K562 (cell line): ENCODE data around the gene FBXO48. TPM values are rescaled to one million over a fixed set of nuclear protein-coding genes. Genes with fewer than 3 reads are reported as not detected.

Experiments used
- ARID2 ChIP-seq: fragments of 450-650 bp; IDR thresholded peaks from 2 replicates; pipeline ENCODE4 v1.6.1; 2017; ENCODE audit warnings: antibody characterized with exemption, mild to moderate bottlenecking
- CBFA2T3 ChIP-seq: fragments of 450-650 bp; IDR thresholded peaks from 2 replicates; pipeline ENCODE4 v1.6.1; 2017
- CEBPB ChIP-seq: fragments of 450-650 bp; IDR thresholded peaks from 2 replicates; pipeline ENCODE4 v1.6.1; 2016; ENCODE audit warnings: missing genetic modification characterization, missing compliant biosample characterization
- CREB3 ChIP-seq: fragments of 450-650 bp; conservative IDR thresholded peaks from 2 replicates; pipeline ENCODE4 v1.6.1; 2016; ENCODE audit warnings: missing genetic modification characterization, low read depth, mild to moderate bottlenecking, missing compliant biosample characterization, moderate library complexity
- KLF10 ChIP-seq: fragments of 250-450 bp; sonication (Bioruptor Pico); IDR thresholded peaks from 2 replicates; pipeline ENCODE4 v1.6.1; 2021; ENCODE audit warnings: matching md5 sums
- MTA1 ChIP-seq: fragments of 450-650 bp; IDR thresholded peaks from 2 replicates; pipeline ENCODE4 v1.6.1; 2017; ENCODE audit warnings: borderline replicate concordance
- POLR2A ChIP-seq: fragments of 450-650 bp; conservative IDR thresholded peaks from 2 replicates; pipeline ENCODE4 v1.6.1; 2016
- RBM14 ChIP-seq: fragments of 200-400 bp; formaldehyde crosslinking; IDR thresholded peaks from 2 replicates; pipeline ENCODE4 v1.6.1; 2018; ENCODE audit warnings: low read depth, mild to moderate bottlenecking, low read length, moderate library complexity, borderline replicate concordance; ENCODE audit not compliant: insufficient read depth
- SAFB2 ChIP-seq: fragments of 200-400 bp; formaldehyde crosslinking; IDR thresholded peaks from 2 replicates; pipeline ENCODE4 v1.6.1; 2018; ENCODE audit warnings: borderline replicate concordance, low read length, low read depth, moderate library complexity; ENCODE audit not compliant: severe bottlenecking
- XRCC5 ChIP-seq: fragments of 200-400 bp; formaldehyde crosslinking; IDR thresholded peaks from 2 replicates; pipeline ENCODE4 v1.6.1; 2017; ENCODE audit warnings: low read depth, mild to moderate bottlenecking, low read length
- ZBTB7A ChIP-seq: IDR thresholded peaks from 2 replicates; pipeline ENCODE4 v1.6.1; 2011; ENCODE audit warnings: low read depth, mild to moderate bottlenecking, low read length, moderate library complexity, borderline replicate concordance; ENCODE audit not compliant: control insufficient read depth
- ZNF239 ChIP-seq: fragments of 250-450 bp; sonication (Bioruptor Pico); IDR thresholded peaks from 2 replicates; pipeline ENCODE4 v1.4.0; 2020; ENCODE audit warnings: mild to moderate bottlenecking
- ZNF589 ChIP-seq: fragments of 200-800 bp; sonication (Bioruptor generic); IDR thresholded peaks from 2 replicates; pipeline ENCODE4 v1.6.1; 2016; ENCODE audit warnings: low read depth, missing genetic modification characterization, missing compliant biosample characterization
- ZNF764 ChIP-seq: fragments of 250-450 bp; sonication (Bioruptor Pico); IDR thresholded peaks from 2 replicates; pipeline ENCODE4 v1.4.0; 2020; ENCODE audit warnings: low read depth, mild to moderate bottlenecking, moderate library complexity
- polyA plus RNA-seq, 8 experiments: library from polyadenylated mRNA; depleted of rRNA in 4 of 8; stranded (reverse) in 5 of 8; unstranded in 3 of 8; fragments of >200 nt; fragmentation: Nextera tagmentation in 2 of 8; fragmentation: Illumina TruSeq in 1 of 8; extraction: Ambion mirVana in 2 of 8; extraction: Trizol in 1 of 8; gene quantifications; 2 replicates each; pipeline versions ENCODE4 v1.2.1 to v1.2.3, GENCODE V29; 2011 to 2014; ENCODE audit warnings: inconsistent platforms in 1 of 8, missing spikeins in 1 of 8
- total RNA-seq, 7 experiments: library from RNA; depleted of rRNA in 6 of 7; stranded (reverse); fragments of >200 nt in 6 of 7; fragmentation: Illumina TruSeq in 2 of 7; extraction: Trizol in 2 of 7; gene quantifications; 2 replicates each; pipeline versions ENCODE4 v1.2.1 to v1.2.3, GENCODE V29; 2011 to 2021; ENCODE audit warnings: low replicate concordance in 1 of 7
- TF ChIP-seq, protein P1 (sequence below): fragments of 250-450 bp; sonication (Bioruptor Pico); IDR thresholded peaks from 2 replicates; pipeline ENCODE4 v1.5.0; 2020; ENCODE audit warnings: mild to moderate bottlenecking
- TF ChIP-seq, protein P2 (sequence below), 3 experiments: fragments of 200-800 bp in 1 of 3; fragments of 250-450 bp in 1 of 3; fragments of 450-650 bp in 1 of 3; sonication (Bioruptor Pico) in 1 of 3; sonication (Bioruptor generic) in 1 of 3; formaldehyde crosslinking in 1 of 3; IDR thresholded peaks; 2 replicates each; pipeline versions ENCODE4 v1.6.1 to v1.8.0; 2016 to 2022; ENCODE audit warnings: mild to moderate bottlenecking in 2 of 3, missing genetic modification characterization in 2 of 3, missing compliant biosample characterization in 1 of 3, moderate library complexity in 1 of 3
- TF ChIP-seq, protein P3 (sequence below): sonication (generic); formaldehyde crosslinking; IDR thresholded peaks from 2 replicates; pipeline ENCODE4 v1.8.0; 2023; ENCODE audit warnings: mild to moderate bottlenecking, missing genetic modification reagents

The FBXO48 gene
- total and polyA plus RNA-seq, 9 of the 15 experiments (the other 6 are each of a cell fraction or from before 2014, with no cell fraction given), result 0.36 to 1.8 (median 0.73) TPM

DNA sequence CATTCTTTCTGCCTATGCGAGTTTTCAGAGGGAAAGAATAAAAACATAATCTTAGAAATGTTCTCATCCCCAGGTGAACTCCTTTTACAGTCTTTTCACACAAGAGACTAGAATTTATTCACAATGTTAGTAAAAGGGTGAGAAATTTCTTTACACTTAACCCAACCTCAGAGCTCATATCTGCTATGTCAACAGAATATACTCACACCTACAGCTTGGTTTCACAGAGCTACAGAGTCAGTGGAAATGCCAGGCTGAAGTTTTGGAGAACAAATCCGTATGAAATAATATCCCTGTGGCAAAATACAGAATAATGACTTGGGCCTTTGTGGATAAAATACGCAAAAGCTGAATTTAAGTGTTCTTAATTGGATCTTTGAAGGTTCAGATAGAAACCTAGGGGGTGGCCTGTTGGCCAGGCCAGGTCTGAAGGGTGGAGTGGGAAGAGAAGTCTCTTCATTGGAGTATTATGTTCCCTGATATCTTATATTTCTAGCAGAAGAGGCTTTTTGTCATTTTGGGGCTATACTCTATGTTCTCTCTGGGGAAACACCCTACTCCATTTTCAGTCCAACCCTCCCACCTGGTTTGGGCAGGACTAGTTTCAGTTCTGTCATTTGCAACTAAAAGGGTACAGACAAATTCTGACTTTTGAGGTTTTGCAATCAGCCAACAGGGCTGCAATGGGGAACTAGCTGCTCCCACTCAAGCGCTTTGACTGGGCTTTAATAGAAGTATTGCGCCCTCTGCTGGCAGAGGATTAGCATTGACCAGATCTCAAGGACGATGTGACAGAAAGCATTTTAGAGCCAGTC, 25.7 kb downstream of the FBXO48 start (continued):
- TF ChIP-seq, protein P1, sequence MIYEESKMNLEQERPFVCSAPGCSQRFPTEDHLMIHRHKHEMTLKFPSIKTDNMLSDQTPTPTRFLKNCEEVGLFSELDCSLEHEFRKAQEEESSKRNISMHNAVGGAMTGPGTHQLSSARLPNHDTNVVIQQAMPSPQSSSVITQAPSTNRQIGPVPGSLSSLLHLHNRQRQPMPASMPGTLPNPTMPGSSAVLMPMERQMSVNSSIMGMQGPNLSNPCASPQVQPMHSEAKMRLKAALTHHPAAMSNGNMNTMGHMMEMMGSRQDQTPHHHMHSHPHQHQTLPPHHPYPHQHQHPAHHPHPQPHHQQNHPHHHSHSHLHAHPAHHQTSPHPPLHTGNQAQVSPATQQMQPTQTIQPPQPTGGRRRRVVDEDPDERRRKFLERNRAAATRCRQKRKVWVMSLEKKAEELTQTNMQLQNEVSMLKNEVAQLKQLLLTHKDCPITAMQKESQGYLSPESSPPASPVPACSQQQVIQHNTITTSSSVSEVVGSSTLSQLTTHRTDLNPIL (CRISPR knock-in tag), result no peak
- TF ChIP-seq POLR2A (no peak), CBFA2T3 (no peak), SAFB2 (no peak), ZNF589 (CRISPR knock-in tag) (peak; percentile 91; the same call in 1 of the 2 replicates), RBM14 (no peak), ARID2 (peak; percentile 88), CREB3 (tag) (peak; percentile 56; the same call in 1 of the 2 replicates), KLF10 (CRISPR knock-in tag) (no peak), ZNF239 (CRISPR knock-in tag) (peak; percentile 42; the same call in 1 of the 2 replicates), XRCC5 (peak; percentile 85; the same call in 1 of the 2 replicates), CEBPB (tag) (peak; percentile 97), ZBTB7A (no peak), MTA1 (0 out of 2 replicates have a peak, but pooled peaks have one; percentile 14), ZNF764 (CRISPR knock-in tag) (no peak)
- TF ChIP-seq, protein P2, sequence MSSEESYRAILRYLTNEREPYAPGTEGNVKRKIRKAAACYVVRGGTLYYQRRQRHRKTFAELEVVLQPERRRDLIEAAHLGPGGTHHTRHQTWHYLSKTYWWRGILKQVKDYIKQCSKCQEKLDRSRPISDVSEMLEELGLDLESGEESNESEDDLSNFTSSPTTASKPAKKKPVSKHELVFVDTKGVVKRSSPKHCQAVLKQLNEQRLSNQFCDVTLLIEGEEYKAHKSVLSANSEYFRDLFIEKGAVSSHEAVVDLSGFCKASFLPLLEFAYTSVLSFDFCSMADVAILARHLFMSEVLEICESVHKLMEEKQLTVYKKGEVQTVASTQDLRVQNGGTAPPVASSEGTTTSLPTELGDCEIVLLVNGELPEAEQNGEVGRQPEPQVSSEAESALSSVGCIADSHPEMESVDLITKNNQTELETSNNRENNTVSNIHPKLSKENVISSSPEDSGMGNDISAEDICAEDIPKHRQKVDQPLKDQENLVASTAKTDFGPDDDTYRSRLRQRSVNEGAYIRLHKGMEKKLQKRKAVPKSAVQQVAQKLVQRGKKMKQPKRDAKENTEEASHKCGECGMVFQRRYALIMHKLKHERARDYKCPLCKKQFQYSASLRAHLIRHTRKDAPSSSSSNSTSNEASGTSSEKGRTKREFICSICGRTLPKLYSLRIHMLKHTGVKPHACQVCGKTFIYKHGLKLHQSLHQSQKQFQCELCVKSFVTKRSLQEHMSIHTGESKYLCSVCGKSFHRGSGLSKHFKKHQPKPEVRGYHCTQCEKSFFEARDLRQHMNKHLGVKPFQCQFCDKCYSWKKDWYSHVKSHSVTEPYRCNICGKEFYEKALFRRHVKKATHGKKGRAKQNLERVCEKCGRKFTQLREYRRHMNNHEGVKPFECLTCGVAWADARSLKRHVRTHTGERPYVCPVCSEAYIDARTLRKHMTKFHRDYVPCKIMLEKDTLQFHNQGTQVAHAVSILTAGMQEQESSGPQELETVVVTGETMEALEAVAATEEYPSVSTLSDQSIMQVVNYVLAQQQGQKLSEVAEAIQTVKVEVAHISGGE (CRISPR knock-in tag; IDR thresholded peaks at IDR 0.05), result no peak
- TF ChIP-seq, protein P3, sequence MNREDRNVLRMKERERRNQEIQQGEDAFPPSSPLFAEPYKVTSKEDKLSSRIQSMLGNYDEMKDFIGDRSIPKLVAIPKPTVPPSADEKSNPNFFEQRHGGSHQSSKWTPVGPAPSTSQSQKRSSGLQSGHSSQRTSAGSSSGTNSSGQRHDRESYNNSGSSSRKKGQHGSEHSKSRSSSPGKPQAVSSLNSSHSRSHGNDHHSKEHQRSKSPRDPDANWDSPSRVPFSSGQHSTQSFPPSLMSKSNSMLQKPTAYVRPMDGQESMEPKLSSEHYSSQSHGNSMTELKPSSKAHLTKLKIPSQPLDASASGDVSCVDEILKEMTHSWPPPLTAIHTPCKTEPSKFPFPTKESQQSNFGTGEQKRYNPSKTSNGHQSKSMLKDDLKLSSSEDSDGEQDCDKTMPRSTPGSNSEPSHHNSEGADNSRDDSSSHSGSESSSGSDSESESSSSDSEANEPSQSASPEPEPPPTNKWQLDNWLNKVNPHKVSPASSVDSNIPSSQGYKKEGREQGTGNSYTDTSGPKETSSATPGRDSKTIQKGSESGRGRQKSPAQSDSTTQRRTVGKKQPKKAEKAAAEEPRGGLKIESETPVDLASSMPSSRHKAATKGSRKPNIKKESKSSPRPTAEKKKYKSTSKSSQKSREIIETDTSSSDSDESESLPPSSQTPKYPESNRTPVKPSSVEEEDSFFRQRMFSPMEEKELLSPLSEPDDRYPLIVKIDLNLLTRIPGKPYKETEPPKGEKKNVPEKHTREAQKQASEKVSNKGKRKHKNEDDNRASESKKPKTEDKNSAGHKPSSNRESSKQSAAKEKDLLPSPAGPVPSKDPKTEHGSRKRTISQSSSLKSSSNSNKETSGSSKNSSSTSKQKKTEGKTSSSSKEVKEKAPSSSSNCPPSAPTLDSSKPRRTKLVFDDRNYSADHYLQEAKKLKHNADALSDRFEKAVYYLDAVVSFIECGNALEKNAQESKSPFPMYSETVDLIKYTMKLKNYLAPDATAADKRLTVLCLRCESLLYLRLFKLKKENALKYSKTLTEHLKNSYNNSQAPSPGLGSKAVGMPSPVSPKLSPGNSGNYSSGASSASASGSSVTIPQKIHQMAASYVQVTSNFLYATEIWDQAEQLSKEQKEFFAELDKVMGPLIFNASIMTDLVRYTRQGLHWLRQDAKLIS (CRISPR knock-in tag), result no peak
